Retina (tissue), 1 donor: ENCODE measurements around the gene TLR7.

Source experiments
- DNase-seq: peaks from one replicate; pipeline ENCODE4 v3.0.0-alpha.2; 2016

The TLR7 gene

DNA sequence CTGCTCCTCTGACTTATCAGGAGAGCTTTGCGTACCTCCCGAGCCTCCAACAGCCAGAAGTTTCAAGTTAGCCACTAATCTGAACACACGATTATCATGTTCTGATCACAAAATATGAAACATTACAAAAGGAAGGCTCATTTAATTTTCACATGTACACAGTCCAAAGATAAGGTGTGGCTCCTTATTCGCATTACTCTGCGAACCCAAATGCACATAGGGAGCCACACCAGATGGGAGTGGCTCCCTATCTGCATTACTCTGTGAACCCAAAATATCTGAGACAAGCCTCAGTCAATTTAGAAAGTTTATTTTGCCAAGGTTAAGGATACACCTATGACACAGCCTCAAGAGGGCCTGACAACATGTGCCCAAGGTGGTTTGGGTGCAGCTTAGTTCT lies 68.0 kb downstream of the TLR7 start:
- DNase-seq = no peak

DNA sequence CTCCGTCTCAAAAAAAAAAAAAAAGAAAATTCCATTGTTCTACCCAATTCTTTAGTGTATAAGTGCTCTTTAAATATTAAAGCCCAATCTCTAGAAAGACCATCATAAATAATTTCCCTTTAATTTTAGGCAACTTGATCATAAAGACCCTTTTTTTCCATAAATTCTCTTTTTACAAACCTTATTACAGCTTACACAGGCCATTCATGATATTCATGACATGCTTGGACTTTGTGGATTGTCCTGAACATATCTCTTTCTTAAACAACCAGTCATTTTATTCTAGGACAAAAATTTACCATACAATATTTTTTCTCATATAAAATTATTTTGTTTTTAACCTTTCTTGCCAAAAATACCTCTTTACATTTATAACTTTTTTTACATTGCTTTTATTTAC lies 70.1 kb downstream of the TLR7 start:
- no peak for DNase-seq
